Keratinocyte (primary cell): ENCODE results near the gene ZNF442. TPM values are rescaled to one million over a fixed set of nuclear protein-coding genes. Genes with fewer than 3 reads are reported as not detected.

Experiments used
- DNase-seq: peaks from one replicate; pipeline ENCODE4 v3.0.0-alpha.2; 2011; ENCODE audit warnings: low read depth, missing footprints, low spot score
- FAIRE-seq: peaks from 2 replicates; lab custom pipeline; 2011; peaks lifted over from hg19 to GRCh38; lab: Jason Lieb, UNC
- H2AFZ ChIP-seq: 2 replicates; pipeline ENCODE4 v1.6.0; 2012; ENCODE audit warnings: low read length, control low read depth, inconsistent platforms; ENCODE audit not compliant: control insufficient read depth
- H3K27ac ChIP-seq: 2 replicates; pipeline ENCODE4 v1.5.1; 2011; ENCODE audit warnings: low read length; ENCODE audit not compliant: control insufficient read depth, insufficient read depth
- H3K27me3 ChIP-seq: 3 replicates; pipeline ENCODE4 v1.6.0; 2011; ENCODE audit warnings: low read length; ENCODE audit not compliant: control insufficient read depth, insufficient read depth; ENCODE audit errors: extremely low read depth
- H3K36me3 ChIP-seq, 2 experiments: 2 replicates in 1 of 2; 3 replicates in 1 of 2; pipeline ENCODE4 v1.5.1; 2011; ENCODE audit warnings: low read length in 2 of 2, mild to moderate bottlenecking in 1 of 2; ENCODE audit not compliant: control insufficient read depth in 2 of 2, insufficient read depth in 2 of 2; ENCODE audit errors: extremely low read depth in 1 of 2
- H3K4me1 ChIP-seq: 3 replicates; pipeline ENCODE4 v1.5.1; 2011; ENCODE audit warnings: low read length; ENCODE audit not compliant: control insufficient read depth, insufficient read depth; ENCODE audit errors: extremely low read depth
- H3K4me2 ChIP-seq: 3 replicates; pipeline ENCODE4 v1.6.0; 2011; ENCODE audit warnings: low read depth, low read length; ENCODE audit not compliant: control insufficient read depth, insufficient read depth; ENCODE audit errors: extremely low read depth
- H3K4me3 ChIP-seq, 3 experiments: fragments of 200-600 bp in 1 of 3; sonication (generic) in 1 of 3; 2 replicates in 2 of 3; 3 replicates in 1 of 3; pipeline ENCODE4 v1.5.1; 2011 to 2016; ENCODE audit warnings: low read length in 3 of 3, mild to moderate bottlenecking in 3 of 3, control low read depth in 2 of 3, inconsistent platforms in 1 of 3, low read depth in 1 of 3, mixed read lengths in 1 of 3, mixed run types in 1 of 3, moderate library complexity in 1 of 3; ENCODE audit not compliant: control insufficient read depth in 2 of 3, insufficient read depth in 2 of 3; ENCODE audit errors: extremely low read depth in 1 of 3
- H3K79me2 ChIP-seq: 2 replicates; pipeline ENCODE4 v1.6.0; 2012; ENCODE audit warnings: low read length; ENCODE audit not compliant: control insufficient read depth, insufficient read depth
- H3K9ac ChIP-seq: 3 replicates; pipeline ENCODE4 v1.6.0; 2011; ENCODE audit warnings: low read length; ENCODE audit not compliant: control insufficient read depth, insufficient read depth; ENCODE audit errors: extremely low read depth
- H3K9me1 ChIP-seq: 3 replicates; pipeline ENCODE4 v1.6.0; 2011; ENCODE audit warnings: low read length; ENCODE audit not compliant: control insufficient read depth, insufficient read depth; ENCODE audit errors: extremely low read depth
- H3K9me3 ChIP-seq: 2 replicates; pipeline ENCODE4 v1.5.1; 2012; ENCODE audit warnings: low read depth, low read length; ENCODE audit not compliant: control insufficient read depth
- H4K20me1 ChIP-seq: 3 replicates; pipeline ENCODE4 v1.6.0; 2011; ENCODE audit warnings: low read length; ENCODE audit not compliant: control insufficient read depth, insufficient read depth; ENCODE audit errors: extremely low read depth
- CTCF ChIP-seq, 3 experiments: IDR thresholded peaks in 1 of 3; conservative IDR thresholded peaks in 1 of 3; optimal IDR thresholded peaks in 1 of 3; 2 replicates in 2 of 3; 3 replicates in 1 of 3; pipeline versions ENCODE3 to v1.5.1; 2011; ENCODE audit warnings: low read length in 3 of 3, mild to moderate bottlenecking in 3 of 3, moderate library complexity in 2 of 3, control low read depth in 1 of 3, inconsistent platforms in 1 of 3; ENCODE audit not compliant: insufficient read depth in 2 of 3; ENCODE audit errors: extremely low read depth in 1 of 3
- EZH2 ChIP-seq: IDR thresholded peaks from one replicate; pipeline ENCODE4 v1.6.1; 2012; ENCODE audit warnings: inconsistent platforms, mild to moderate bottlenecking, low read length, moderate library complexity
- dilution Hi-C: fragments of 300-500 bp; cut with MboI; formaldehyde crosslinking; loops from one replicate; pipeline ENCODE4 v1.7.0; 2020; ENCODE audit warnings: low sequenced_read_pairs; ENCODE audit not compliant: extremely low pct_ligation_motif_present
- polyA plus RNA-seq, 5 experiments: library from polyadenylated mRNA; depleted of rRNA in 3 of 5; stranded (reverse) in 3 of 5; stranded (forward) in 1 of 5; unstranded in 1 of 5; fragments of >200 nt; gene quantifications; 1 replicate in 1 of 5; 2 replicates in 3 of 5; 3 replicates in 1 of 5; pipeline versions ENCODE4 v1.2.1 to v1.2.3, GENCODE V29; 2011 to 2012; ENCODE audit warnings: missing spikeins in 2 of 5, low read depth in 1 of 5, low replicate concordance in 1 of 5

ZNF442 gene
- polyA plus RNA-seq, 1 donor (not counting 4 experiments of a cell fraction or from before 2014, with no cell fraction given), result 0.89 TPM

GRCh38 chr19:12350185-12350889 lies 15.1 kb downstream of the ZNF442 start:
- dilution Hi-C loops, result no loop called here
- DNase-seq (no peak), FAIRE-seq (peak; percentile 65)
- TF ChIP-seq EZH2 (no peak), CTCF (optimal IDR thresholded peaks at IDR 0.05 in 1 of 3, IDR thresholded peaks at IDR 0.05 in 1 of 3, conservative IDR thresholded peaks at IDR 0.05 in 1 of 3; ENCODE audit: extremely low read depth in 1 of 3, insufficient read depth in 2 of 3, low read length in 3 of 3) (no peak)
- H3K36me3 ChIP-seq, result no peaks in the 10 kb centered on the region
- no peak overlapping the region for H3K4me2 ChIP-seq
- no peaks in the 10 kb centered on the region for H3K79me2 ChIP-seq
- no peaks in the 10 kb centered on the region for H4K20me1 ChIP-seq
- no peaks in the 10 kb centered on the region for H3K9me1 ChIP-seq
- no peak overlapping the region for H3K4me3 ChIP-seq
- H2AFZ ChIP-seq, result no peak overlapping the region
- H3K27me3 ChIP-seq, result no peaks in the 10 kb centered on the region
- no peaks in the 10 kb centered on the region for H3K4me1 ChIP-seq
- no peak overlapping the region for H3K9ac ChIP-seq
- H3K27ac ChIP-seq, result no peak overlapping the region
- peaks cover 21% of the 10 kb centered on the region for H3K9me3 ChIP-seq

- Histone ChIP-seq H3K4me3 (no peak overlapping the region), H3K4me2 (no peak overlapping the region), H3K36me3 (no peaks in the 10 kb centered on the region), H3K9me3 (peaks cover 19% of the 10 kb centered on the region), H3K9me1 (no peaks in the 10 kb centered on the region), H2AFZ (no peak overlapping the region), H3K27me3 (no peaks in the 10 kb centered on the region), H3K9ac (no peak overlapping the region), H3K4me1 (no peaks in the 10 kb centered on the region), H3K79me2 (no peaks in the 10 kb centered on the region), H4K20me1 (no peaks in the 10 kb centered on the region), H3K27ac (no peak overlapping the region)
- FAIRE-seq, result no peak
- TF ChIP-seq EZH2 (no peak), CTCF (optimal IDR thresholded peaks at IDR 0.05 in 1 of 3, IDR thresholded peaks at IDR 0.05 in 1 of 3, conservative IDR thresholded peaks at IDR 0.05 in 1 of 3; ENCODE audit: extremely low read depth in 1 of 3, insufficient read depth in 2 of 3, low read length in 3 of 3) (no peak)
- dilution Hi-C loops, result no loop called here
- no peak for DNase-seq
Observed at GRCh38 chr19:12346896-12347295, 18.6 kb downstream of the ZNF442 start.
